ENCODE results near the gene ANO2. TPM values are rescaled to one million over a fixed set of nuclear protein-coding genes. Genes with fewer than 3 reads are reported as not detected.

Gene ANO2
- total and polyA plus RNA-seq, 2 donors (not counting 3 experiments of a cell fraction or from before 2014, with no cell fraction given), result 15.4 to 65.0 TPM

DNA sequence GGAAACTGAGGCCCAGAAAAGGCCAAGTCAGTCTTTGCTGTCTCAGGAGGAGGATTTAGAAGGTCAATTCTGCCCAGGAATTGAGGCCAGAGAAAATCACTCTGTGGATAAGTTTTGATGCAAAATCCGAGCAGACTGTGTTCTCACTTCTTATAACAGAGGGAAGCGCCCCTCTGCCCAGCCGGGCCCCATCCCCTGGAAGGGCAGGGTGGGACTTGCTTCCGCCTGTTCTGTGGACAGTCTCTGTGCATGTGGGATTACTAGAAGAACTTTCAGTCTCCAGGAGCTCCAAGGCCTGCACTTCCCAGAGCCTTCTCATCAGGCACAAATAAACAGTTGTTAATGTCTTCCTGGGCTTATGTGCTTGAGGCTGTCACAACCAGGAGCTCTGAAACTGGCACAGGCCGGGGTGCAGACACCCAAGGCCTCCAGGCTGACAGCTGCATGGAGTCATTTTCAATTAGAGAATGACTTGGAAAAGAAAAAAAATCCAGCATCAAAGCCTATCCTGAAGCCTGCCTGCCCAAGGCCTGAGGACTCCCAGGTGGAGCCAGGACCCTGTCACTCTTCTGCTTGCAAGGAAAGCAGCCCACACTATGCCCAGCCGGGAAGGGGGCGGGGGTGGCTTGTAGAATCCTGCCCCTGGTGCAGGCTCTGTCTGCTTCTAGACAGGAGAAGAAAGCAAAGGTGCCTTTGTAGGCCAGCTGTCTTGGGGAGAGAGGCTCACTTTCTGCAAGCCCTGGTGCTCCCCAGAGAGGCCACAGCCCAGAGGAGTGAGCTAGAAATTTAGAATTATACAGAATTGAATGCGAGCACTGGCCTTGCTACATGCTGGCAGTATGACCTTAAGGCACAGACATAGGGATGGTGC lies 428.5 kb downstream of the ANO2 start:
- Histone ChIP-seq H3K27ac (ENCODE audit: insufficient read depth, low read depth, low read length) (no peak overlapping the region), H3K9me1 (replicated peaks; ENCODE audit: control insufficient read depth, extremely low read depth, insufficient read depth, low read length) (no peaks in the 10 kb centered on the region), H3K4me2 (ENCODE audit: insufficient read depth, low read length) (no peak overlapping the region), H3K27me3 (ENCODE audit: control insufficient read depth in 2 of 2, insufficient read depth in 2 of 2, low read length in 2 of 2) (peaks cover 6 to 8% of the 10 kb centered on the region in 2 experiments), H2AFZ (ENCODE audit: low read depth, low read length) (no peak overlapping the region), H3K4me1 (ENCODE audit: control insufficient read depth, extremely low read depth, insufficient read depth, low read length) (no peaks in the 10 kb centered on the region), H3K9me3 (replicated peaks; ENCODE audit: control insufficient read depth, insufficient read depth, low read length) (no peaks in the 10 kb centered on the region), H3K36me3 (ENCODE audit: control insufficient read depth in 2 of 2, extremely low read depth in 1 of 2, insufficient read depth in 2 of 2, low read length in 2 of 2) (no peaks in the 10 kb centered on the region), H3K79me2 (ENCODE audit: control insufficient read depth, insufficient read depth, low read length) (no peaks in the 10 kb centered on the region), H3K4me3 (replicated peaks in 1 of 3; ENCODE audit: insufficient read depth in 1 of 3, low read depth in 1 of 3, low read length in 3 of 3) (no peak overlapping the region), H4K20me1 (replicated peaks; ENCODE audit: control insufficient read depth, extremely low read depth, insufficient read depth, low read length) (no peaks in the 10 kb centered on the region), H3K9ac (replicated peaks; ENCODE audit: extremely low read depth, insufficient read depth, low read length) (no peak overlapping the region)
- CTCF ChIA-PET, result interaction anchor here (1.4 to 1.9 kb wide), 2 partner anchors 88 to 132 kb away, joined by 3 to 4 read pairs; no protein-coding TSS in a partner anchor
- no peak for DNase-seq (ENCODE audit: low read depth, low spot score)
- POLR2A ChIA-PET, result no interaction called here
- FAIRE-seq, result no peak
- BruUV-seq (replicated peaks), result no TSS peak
- intact Hi-C loops (cut with micrococcal nuclease), result no loop called here
- dilution Hi-C loops (cut with MboI; ENCODE audit: extremely low pct_ligation_motif_present, low sequenced_read_pairs), result no loop called here
- TF ChIP-seq POLR2A (IDR thresholded peaks at IDR 0.05; ENCODE audit: low read depth, low read length) (no peak), MYC (IDR thresholded peaks at IDR 0.05; ENCODE audit: low read depth, low read length) (no peak), EZH2 (IDR thresholded peaks at IDR 0.05; ENCODE audit: borderline replicate concordance, low read depth, low read length, severe bottlenecking) (no peak), POLR2AphosphoS5 (IDR thresholded peaks at IDR 0.05; ENCODE audit: insufficient read depth, low read depth, low read length) (no peak), JUN (IDR thresholded peaks at IDR 0.05; ENCODE audit: borderline replicate concordance, insufficient read depth, insufficient read length, low read depth) (no peak), GATA2 (IDR thresholded peaks at IDR 0.05; ENCODE audit: insufficient read depth, insufficient read length, low read depth, low read length) (no peak), FOS (IDR thresholded peaks at IDR 0.05; ENCODE audit: borderline replicate concordance, insufficient read depth, low read length) (no peak)
- TF ChIP-seq, protein P1, sequence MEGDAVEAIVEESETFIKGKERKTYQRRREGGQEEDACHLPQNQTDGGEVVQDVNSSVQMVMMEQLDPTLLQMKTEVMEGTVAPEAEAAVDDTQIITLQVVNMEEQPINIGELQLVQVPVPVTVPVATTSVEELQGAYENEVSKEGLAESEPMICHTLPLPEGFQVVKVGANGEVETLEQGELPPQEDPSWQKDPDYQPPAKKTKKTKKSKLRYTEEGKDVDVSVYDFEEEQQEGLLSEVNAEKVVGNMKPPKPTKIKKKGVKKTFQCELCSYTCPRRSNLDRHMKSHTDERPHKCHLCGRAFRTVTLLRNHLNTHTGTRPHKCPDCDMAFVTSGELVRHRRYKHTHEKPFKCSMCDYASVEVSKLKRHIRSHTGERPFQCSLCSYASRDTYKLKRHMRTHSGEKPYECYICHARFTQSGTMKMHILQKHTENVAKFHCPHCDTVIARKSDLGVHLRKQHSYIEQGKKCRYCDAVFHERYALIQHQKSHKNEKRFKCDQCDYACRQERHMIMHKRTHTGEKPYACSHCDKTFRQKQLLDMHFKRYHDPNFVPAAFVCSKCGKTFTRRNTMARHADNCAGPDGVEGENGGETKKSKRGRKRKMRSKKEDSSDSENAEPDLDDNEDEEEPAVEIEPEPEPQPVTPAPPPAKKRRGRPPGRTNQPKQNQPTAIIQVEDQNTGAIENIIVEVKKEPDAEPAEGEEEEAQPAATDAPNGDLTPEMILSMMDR (IDR thresholded peaks at IDR 0.05; ENCODE audit: extremely low read depth in 1 of 2, insufficient read depth in 1 of 2, low read depth in 1 of 2, low read length in 2 of 2), result no peak
- TF ChIP-seq, protein P2, sequence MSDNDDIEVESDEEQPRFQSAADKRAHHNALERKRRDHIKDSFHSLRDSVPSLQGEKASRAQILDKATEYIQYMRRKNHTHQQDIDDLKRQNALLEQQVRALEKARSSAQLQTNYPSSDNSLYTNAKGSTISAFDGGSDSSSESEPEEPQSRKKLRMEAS (IDR thresholded peaks at IDR 0.05; ENCODE audit: insufficient read depth, insufficient read length), result no peak
